ACC112 (cell line): ENCODE measurements around the gene ETFA.

ENCODE experiments used
- H2AFZ ChIP-seq: fragments of 200-600 bp; sonication (generic); one replicate; pipeline ENCODE4 v1.6.0; 2017; ENCODE audit warnings: antibody characterized with exemption, low read length; ENCODE audit not compliant: unreplicated experiment
- H3K27ac ChIP-seq: fragments of 200-600 bp; sonication (generic); 2 replicates; pipeline ENCODE4 v1.5.1; 2014; ENCODE audit warnings: low read depth, mild to moderate bottlenecking, antibody characterized with exemption, low read length, moderate library complexity
- H3K27me3 ChIP-seq: fragments of 200-600 bp; sonication (generic); 2 replicates; pipeline ENCODE4 v1.6.1; 2014; ENCODE audit warnings: mild to moderate bottlenecking, antibody characterized with exemption, low read length, moderate library complexity, mixed read lengths; ENCODE audit not compliant: insufficient read depth
- H3K36me3 ChIP-seq: fragments of 200-600 bp; sonication (generic); 2 replicates; pipeline ENCODE4 v1.6.1; 2016; ENCODE audit warnings: mild to moderate bottlenecking, antibody characterized with exemption, low read length, moderate library complexity, mixed read lengths; ENCODE audit not compliant: insufficient read depth
- H3K4me1 ChIP-seq: fragments of 200-600 bp; sonication (generic); one replicate; pipeline ENCODE4 v1.6.1; 2016; ENCODE audit warnings: low read length, mixed read lengths; ENCODE audit not compliant: insufficient read depth, unreplicated experiment, control insufficient read depth
- H3K4me3 ChIP-seq: fragments of 200-600 bp; sonication (generic); 2 replicates; pipeline ENCODE4 v1.5.1; 2014; ENCODE audit warnings: mild to moderate bottlenecking, low read depth, low read length
- H3K79me2 ChIP-seq: fragments of 200-600 bp; sonication (generic); one replicate; pipeline ENCODE4 v1.6.0; 2016; ENCODE audit warnings: low read length; ENCODE audit not compliant: control insufficient read depth, unreplicated experiment, insufficient read depth

The ETFA gene

DNA sequence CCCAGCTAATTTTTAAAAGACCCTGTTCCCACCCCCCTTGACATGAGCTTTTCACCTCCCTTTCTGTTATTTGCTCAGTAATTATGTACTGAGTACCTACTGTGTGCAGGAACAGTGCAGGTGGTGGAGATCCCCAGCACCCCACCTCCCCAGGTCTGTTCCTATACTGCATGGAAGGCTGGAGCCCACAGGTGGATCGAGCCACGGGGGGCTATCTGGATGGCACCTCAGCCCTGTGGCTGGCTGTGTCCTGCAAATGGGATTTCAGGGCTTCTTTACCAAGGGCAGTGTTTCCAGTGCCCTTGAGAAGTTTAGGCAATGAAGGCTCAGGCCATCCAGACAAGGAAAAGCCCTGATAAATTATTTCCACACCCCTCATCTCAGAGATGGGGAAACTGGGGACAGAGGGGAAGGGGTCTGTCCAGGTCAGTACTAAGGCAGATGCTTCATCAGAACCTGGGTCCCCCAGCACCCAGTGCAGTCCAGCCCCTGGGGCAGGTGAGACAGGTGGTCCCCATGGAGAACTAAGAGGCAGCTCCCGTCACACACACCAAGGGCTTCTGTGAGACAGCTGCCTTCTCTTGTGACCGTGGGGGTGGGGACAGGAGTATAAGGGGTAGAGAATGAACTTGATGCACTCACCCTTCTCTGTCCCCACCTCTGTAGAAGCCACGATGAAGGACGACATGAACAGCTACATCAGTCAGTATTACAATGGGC, 109.6 kb downstream of the ETFA start:
- Histone ChIP-seq H3K27me3 (no peaks in the 10 kb centered on the region), H3K79me2 (no peaks in the 10 kb centered on the region), H3K36me3 (no peaks in the 10 kb centered on the region), H3K27ac (no peak overlapping the region), H3K4me1 (peaks cover 28% of the 10 kb centered on the region), H2AFZ (no peak overlapping the region), H3K4me3 (no peak overlapping the region)

DNA sequence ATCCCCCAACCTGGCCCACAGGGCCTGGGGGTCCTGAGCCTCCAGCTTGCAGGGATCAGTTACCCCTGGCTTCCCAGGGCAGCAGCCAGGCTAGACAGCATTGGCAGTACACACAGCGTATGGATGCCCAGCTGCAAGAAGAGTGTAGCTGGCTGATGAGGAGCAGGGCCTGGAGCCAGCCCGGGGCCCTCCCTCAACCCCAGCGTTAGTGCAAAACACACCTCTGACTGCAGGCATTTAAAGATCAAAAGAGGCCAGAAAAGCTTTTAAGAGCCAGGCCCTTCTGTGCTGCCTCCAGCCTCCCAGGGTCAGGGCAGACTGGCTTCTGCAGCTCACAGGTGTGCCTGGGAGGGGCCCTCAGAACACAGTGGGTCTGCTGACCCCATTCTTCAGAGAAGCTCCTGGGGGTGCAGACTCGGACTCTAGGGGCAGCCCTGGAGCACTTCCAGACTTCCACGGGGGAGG, 110.6 kb downstream of the ETFA start:
- no peaks in the 10 kb centered on the region for H3K27me3 ChIP-seq
- H2AFZ ChIP-seq, result no peak overlapping the region
- H3K4me1 ChIP-seq, result peaks cover 38% of the 10 kb centered on the region
- no peaks in the 10 kb centered on the region for H3K79me2 ChIP-seq
- no peak overlapping the region for H3K4me3 ChIP-seq
- no peak overlapping the region for H3K27ac ChIP-seq
- no peaks in the 10 kb centered on the region for H3K36me3 ChIP-seq

DNA sequence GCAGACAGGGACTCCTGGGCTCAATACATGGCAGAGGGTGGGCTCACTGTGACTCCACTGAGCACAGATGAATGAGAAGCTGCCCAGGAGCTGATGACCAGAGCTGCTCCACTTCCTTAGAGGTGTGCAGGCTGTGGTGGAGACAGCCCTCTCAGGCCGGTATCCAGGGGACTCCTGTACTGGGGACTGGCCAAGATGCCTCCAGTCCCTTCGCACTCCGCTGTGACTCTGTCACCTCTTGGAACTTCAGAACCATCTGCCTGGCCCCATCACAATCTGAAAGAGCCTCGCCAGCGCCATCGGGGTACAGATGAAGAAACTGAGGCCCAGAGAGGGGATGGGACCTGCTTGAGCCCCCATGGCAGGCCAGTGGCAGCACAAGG, 111.2 kb downstream of the ETFA start:
- no peak overlapping the region for H3K27ac ChIP-seq

DNA sequence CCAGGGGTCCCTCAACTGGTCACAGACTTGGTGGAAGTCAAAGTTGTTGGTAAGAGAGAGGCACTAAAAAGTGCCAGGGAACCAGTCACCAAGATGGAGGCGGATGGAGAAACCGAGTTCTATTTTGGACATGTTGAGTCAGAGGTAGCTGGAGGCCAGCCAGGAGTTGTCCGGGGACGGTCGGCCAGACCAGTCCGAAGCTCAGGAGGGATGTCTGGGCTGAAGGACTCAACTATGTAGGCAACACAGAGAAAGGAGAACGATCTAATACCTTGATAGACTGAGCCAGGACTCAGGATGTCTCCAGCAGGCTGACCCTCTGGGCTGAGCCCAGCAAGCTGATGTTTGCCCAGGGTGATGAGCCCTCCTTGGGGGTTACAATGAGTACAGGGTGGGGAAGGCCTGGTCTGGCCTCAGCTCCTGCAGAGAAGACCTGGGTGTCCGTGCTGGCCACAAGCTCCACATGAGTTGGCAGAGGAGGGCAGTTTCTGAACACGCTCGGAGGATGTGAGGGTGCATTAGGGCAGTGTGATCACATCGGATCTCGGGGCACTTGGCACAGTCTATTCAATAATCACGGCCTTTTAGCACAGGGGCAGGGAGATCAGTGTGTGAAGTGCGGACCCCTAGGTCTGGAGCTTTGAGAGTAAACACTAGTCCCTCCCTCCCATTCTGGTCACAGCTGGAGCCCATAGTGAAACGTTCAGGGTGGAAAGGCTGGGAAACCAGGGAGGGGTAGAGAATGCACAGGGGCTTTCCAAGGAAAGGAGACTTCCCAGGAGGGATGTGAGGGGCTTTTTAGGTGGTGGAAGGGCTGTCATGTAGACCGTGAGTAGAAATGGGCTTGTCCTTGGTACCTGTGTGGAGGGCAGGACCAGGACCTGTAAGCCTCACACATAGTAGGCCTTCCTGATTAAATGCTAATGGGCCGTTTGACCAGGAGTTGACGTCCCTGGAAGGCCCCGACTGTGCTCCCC, 111.9 kb downstream of the ETFA start:
- Histone ChIP-seq H3K4me3 (no peak overlapping the region), H2AFZ (no peak overlapping the region), H3K36me3 (no peaks in the 10 kb centered on the region), H3K27me3 (no peaks in the 10 kb centered on the region), H3K79me2 (no peaks in the 10 kb centered on the region), H3K27ac (peak overlapping the region; percentile 62), H3K4me1 (peaks cover 38% of the 10 kb centered on the region)

More for the DNA sequence above, 111.2 kb downstream of the ETFA start:
- Histone ChIP-seq H2AFZ (no peak overlapping the region), H3K79me2 (no peaks in the 10 kb centered on the region), H3K27me3 (no peaks in the 10 kb centered on the region), H3K4me3 (no peak overlapping the region), H3K4me1 (peaks cover 38% of the 10 kb centered on the region), H3K36me3 (no peaks in the 10 kb centered on the region)

DNA sequence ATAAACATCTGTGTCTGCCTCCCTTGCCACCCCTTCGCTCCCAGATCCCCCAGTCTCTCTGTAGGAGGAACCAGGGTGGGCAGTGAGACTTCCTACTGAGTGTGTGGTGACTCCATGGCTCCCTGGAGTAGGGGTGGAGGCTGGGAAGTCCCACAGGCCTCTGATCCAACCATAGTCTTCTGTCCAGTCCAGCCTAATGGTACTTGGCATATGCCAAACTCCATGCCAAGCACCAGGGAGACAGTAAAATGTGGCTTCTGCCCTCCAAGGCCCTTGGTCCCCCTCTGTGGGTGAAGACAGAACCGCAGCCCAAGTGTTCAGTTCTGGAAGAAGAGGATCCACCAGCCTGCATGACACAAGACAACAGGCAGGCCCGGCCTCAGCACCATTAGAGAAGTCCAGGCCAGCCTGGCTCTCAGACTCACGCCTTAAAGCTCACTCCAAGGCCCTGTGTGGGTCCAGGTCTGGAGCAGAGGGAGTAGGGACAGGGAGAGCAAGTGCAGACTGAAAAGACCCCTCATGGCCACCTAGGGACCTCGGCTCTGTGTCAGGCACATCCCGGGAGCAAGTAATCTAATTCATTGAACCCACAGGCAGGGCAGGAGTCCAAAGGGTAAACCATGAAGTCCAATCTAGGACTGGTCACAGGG, 112.7 kb downstream of the ETFA start:
- Histone ChIP-seq H3K4me1 (peaks cover 38% of the 10 kb centered on the region), H3K27ac (peak overlapping the region; percentile 62), H3K4me3 (no peak overlapping the region), H3K36me3 (no peaks in the 10 kb centered on the region), H3K27me3 (no peaks in the 10 kb centered on the region), H2AFZ (no peak overlapping the region), H3K79me2 (no peaks in the 10 kb centered on the region)

DNA sequence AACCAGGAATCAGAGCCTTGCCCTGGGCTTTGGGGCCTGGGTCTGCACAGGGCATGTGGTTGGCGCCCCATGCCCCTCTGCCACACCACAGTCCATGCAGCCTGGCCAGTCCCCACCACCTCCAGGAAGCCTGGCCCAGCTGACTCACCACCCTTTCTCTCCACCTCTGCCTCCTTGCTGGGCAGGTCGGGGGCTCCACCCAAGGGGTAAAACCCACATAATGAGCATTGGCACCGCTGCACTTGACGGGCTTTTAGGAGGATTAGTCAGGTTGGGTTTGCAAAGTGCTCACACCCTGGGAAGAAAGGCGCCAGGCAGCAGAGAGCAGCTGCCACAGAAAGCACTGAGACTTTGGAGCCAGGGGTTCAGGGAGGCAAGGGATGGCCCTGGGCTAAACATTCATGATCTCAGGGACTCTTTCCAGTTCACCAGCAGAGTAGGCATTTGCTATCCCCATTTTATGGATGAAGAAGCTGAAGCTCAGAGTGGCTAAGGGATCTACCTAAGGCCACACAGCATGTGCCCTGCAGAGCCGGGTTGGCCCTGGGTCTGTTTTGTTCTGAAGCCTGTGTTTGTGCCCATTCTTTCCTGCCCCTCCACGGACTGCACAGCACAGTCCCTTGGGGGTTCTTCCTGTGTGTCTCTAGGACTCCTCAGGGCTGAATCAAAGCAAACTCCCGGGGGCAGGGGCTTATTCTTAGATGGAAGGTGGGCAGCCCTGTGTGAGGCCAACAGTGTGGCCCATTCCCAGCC, 113.4 kb downstream of the ETFA start:
- Histone ChIP-seq H3K36me3 (no peaks in the 10 kb centered on the region), H3K27me3 (no peaks in the 10 kb centered on the region), H3K79me2 (no peaks in the 10 kb centered on the region), H2AFZ (no peak overlapping the region), H3K4me1 (peaks cover 38% of the 10 kb centered on the region), H3K4me3 (no peak overlapping the region), H3K27ac (no peak overlapping the region)

DNA sequence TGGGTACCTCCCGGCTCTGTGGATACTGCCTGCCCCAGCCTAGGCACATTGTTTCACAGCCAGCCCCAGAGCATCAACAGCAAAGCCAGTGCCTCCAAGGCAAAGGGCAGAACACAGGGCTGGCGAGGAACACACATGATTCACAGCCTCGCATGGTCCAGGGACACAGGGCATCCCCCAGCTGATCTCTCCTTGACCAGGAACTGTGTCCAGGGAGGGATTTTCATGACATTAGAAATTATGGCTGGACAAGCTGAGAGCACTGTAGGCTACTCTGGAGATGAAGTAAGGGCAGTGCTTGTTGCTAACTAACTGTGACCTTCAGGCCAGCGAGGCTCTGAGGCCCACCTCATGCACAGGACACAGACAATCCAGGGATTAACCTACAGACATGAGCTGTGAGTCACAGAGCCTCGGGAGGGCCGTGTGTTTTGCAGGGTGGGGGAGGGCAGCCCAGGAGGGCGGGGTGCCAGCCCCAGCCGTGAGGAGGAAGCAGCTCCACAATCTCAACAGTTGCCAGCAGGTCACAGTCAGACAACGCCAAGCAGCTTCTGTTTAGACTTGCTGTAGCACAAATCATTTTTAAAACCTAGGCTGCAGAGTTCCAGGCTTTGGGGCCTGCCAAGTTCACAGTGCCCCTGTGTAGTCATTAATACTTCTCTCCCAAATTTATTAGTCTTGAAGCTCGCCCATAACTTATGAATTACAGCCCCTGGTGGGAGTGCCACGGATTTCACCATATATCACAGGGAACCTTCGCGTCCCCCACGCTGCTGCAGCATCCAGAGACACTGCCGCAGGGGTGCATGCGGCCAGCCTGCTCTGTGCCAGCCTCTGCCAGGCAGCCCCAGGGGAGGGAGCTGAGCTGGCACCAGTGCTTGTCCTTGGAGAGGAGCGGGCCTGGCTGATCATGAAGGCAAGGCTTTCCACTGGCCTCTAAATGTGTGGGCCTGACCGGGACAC, 114.7 kb downstream of the ETFA start:
- Histone ChIP-seq H3K79me2 (no peaks in the 10 kb centered on the region), H3K4me3 (no peak overlapping the region), H3K27me3 (no peaks in the 10 kb centered on the region), H2AFZ (no peak overlapping the region), H3K4me1 (peaks cover 38% of the 10 kb centered on the region), H3K36me3 (no peaks in the 10 kb centered on the region), H3K27ac (0 out of 2 replicates have a peak overlapping the region, but pooled peaks have one; percentile 3)

DNA sequence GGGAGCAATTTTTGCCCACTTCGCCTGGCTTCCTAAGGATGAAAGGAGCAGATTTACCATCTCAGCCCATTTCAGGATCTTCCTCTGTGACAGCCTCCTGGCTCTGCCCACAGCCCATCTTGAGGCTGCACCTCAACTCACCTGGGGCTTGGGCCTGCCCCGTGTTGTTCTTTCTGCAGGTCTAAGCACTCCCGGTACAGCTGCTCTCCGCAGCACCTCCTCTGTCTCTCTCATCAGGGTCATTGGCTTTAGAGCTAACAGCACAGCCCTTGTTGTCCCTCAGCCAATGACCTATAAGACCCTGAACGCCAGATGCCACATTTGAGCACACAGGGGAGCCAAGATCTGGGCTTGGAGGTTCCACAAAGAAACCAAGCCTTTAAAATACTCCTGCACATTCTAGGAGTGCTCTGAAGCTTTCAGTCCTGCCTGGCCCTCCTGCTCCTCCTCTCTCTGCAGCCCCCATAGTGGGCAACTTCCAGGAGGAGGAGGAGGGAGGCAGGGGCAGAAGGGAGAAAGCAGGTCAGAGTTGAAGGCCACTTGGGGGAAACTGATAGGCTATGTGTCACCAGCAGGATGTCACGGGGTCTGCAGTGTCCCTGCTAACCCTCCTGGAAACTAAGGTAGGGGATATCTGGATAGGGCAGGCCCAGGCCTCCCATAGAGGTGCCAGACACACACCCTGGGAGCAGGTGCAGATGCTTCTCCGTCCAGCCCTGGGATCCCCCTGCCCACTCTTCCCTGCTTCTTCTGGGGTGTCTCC, 115.6 kb downstream of the ETFA start:
- Histone ChIP-seq H3K27ac (no peak overlapping the region), H3K36me3 (no peaks in the 10 kb centered on the region), H3K4me1 (peaks cover 38% of the 10 kb centered on the region), H2AFZ (no peak overlapping the region), H3K4me3 (no peak overlapping the region), H3K79me2 (no peaks in the 10 kb centered on the region), H3K27me3 (no peaks in the 10 kb centered on the region)

DNA sequence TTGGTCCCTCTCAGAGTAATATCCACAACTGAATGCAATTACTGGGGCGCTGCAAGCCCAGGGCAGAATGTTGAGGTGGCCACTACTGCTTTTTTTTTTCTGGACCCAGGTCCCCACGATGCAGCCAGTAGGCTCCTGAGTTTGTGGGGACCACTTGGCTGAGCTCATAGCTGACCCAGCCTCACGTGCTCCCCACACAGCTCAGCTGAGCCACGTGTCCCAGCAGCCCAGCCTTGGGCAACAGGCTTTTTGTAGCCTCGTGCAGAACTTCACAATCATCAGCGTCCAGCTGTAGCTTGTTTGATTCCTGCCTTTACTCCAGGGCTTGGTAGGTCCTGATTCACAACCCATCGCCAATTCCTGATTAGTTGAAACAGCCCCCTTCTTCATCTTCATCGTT, 117.3 kb downstream of the ETFA start:
- H2AFZ ChIP-seq, result no peak overlapping the region
- H3K27me3 ChIP-seq, result no peaks in the 10 kb centered on the region
- H3K4me1 ChIP-seq, result peaks cover 32% of the 10 kb centered on the region
- no peaks in the 10 kb centered on the region for H3K79me2 ChIP-seq
- H3K4me3 ChIP-seq, result no peak overlapping the region
- no peaks in the 10 kb centered on the region for H3K36me3 ChIP-seq
- no peak overlapping the region for H3K27ac ChIP-seq
